Stimulated activated CD4-positive, alpha-beta T cell treated with anti-CD3 and anti-CD28 coated beads, TNF-alpha, amount 100 ng/mL, for 4 hours (primary cell): ENCODE results near the gene POGLUT3.

Experiments
- DNase-seq, 3 experiments: peaks; one replicate each; pipeline ENCODE4 v3.0.0-alpha.2; 2020; ENCODE audit warnings: low read depth in 3 of 3

The POGLUT3 gene, protein sequence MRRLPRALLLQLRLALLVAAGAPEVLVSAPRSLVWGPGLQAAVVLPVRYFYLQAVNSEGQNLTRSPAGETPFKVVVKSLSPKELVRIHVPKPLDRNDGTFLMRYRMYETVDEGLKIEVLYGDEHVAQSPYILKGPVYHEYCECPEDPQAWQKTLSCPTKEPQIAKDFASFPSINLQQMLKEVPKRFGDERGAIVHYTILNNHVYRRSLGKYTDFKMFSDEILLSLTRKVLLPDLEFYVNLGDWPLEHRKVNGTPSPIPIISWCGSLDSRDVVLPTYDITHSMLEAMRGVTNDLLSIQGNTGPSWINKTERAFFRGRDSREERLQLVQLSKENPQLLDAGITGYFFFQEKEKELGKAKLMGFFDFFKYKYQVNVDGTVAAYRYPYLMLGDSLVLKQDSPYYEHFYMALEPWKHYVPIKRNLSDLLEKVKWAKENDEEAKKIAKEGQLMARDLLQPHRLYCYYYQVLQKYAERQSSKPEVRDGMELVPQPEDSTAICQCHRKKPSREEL

DNA sequence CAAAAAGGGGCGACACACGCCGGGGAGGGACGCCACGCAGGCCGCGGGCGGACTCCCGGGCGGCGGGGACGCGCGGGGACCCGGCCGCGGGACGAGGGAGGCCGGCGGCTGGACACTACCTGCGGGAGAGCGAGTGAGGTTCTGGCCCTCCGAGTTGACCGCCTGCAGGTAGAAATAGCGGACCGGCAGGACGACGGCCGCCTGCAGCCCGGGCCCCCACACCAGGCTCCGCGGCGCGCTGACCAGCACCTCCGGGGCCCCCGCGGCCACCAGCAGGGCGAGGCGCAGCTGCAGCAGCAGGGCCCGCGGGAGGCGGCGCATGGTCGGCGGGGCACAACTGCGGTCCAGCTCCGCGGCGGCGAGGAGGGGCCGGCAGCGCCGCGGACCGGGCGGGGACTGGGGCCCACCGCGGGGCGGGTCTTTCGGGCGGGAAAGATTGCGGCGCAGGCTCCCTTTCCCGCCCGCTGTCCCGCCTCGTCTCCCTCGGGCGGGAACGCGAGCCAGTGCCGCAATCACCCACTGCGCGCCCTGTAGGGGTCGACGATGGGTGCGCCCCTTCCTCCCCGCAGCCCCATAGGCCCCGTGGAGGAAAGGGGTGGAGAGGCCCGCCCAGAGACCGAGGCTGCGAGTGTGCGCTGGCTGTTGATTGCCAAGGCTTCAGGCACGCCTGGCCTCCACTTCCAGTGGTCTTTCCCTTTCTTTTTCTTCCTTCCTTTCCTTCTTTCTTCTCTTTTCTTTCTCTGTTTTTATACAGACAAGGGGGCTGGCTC is at the start of gene POGLUT3:
POGLUT3 (minus strand) TSS at position 339 of the 770 bp plus-strand sequence; CDS start at position 321, 18 bp downstream.
- peak; percentile 3 to 18 (median 10) for DNase-seq

DNA sequence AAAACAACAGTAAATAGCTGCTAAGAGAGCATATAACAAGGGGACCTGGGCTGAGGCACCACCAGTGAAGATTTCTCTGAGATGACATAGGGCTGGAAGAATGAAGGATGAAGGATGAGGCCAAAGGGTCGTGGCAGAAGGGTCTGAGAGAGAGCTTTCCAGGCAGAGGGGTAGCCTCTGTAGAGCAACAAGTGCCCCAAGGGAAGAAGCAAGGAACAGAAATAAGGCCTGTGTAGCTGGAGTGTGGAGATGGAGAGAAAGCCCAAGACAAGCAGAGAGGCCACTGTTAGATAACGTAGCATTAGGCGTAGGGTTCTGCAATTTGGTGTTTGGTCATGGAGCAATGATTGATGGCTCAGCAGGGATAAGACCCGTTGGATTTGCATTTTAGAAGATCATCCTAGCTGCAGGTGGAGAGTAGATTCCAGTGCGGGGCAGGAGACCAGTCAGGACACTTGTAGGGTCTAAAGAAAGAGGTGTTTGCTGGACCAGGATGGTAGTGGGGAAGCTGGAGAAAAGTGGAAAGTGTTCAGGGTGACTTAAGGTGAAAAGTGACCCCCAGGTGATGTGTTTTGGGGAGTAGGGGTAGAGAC is 47.8 kb upstream of the POGLUT3 start:
- DNase-seq, result no peak

DNA sequence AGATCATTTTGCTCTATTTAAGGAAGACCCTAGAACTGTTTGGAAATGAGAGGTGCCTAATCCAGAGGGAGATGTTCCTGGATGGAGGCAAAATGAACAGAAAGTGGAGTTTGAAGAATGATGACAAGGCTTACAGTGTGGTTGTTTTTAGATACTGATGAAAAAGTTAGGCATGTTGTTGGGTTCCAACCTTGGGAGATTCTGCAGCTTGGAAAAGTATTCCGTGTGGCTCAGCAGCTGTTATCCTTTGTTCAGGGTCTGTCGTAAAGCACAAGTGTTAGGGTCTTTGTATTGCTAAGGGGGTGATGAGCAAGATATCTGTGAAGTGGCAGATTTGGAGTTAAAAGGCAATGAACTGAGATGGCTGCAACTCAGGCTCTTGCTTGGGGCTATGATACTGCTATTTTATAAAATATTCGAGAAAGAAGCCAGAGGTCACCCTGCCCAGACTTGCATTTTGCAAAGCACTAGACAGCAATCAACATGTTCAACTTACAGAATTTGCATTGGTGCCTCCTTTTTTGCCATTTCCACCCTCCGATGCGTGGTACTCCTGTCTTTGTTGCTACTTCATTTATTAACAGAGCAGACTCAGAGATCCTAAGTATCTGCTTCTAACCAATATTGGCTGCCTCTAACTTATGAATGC is 45.3 kb upstream of the POGLUT3 start:
- no peak for DNase-seq

DNA sequence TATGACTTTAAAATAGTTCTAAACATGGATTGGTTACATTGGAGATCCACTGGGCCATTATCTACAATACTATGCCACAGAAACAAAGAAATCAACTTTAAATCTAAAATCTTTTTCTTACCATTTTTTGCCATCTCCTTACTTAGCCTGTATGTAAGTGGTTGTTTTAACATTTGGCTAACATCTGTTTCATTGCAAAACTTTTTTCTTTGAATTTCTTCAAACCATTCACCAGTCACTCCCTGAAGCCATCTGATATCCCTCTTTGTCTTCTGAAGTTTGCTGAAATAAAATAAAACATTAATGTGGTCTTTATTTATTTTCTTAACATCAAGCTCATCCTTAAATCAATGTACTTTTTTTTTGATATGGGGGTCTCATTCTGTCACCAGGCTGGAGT is 43.3 kb upstream of the POGLUT3 start:
- no peak for DNase-seq

DNA sequence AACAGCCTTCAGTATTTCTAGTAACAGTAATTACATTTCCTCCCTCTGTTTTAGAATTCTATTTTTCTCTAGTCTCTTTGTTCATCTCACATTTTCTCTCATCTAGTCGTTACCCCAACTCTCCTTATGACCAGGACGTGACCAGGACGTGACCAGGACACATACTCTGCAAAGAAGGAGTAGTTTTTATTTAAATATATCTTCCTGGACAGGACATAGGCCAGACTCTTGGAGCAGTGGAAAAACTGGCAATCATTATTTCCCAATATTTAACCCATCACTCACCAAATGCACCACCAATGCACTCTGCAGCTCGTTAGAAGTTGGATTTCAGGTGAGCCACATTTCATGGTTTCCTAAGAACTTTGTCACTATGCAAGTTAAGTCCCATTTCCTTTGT is 40.3 kb upstream of the POGLUT3 start:
- no peak for DNase-seq

DNA sequence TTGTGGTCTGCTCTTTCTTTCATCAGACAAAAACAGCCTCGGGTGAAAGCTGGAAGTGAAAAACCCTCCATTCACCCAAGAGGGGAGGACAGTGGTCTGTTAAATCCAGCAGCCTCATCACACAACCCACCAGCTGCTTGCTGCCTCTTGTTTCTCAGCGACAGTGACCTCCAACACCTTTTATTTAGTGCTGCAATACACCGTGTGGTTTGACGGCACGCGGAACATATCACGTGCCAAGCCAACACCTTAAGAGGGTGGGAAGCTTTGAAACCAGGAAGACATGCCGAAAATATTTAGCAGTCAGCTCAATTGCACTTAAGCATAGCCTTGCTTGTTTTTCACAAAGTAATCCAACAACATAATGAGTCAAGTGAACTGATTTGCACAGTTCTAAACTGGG is 39.8 kb upstream of the POGLUT3 start:
- DNase-seq, result no peak

DNA sequence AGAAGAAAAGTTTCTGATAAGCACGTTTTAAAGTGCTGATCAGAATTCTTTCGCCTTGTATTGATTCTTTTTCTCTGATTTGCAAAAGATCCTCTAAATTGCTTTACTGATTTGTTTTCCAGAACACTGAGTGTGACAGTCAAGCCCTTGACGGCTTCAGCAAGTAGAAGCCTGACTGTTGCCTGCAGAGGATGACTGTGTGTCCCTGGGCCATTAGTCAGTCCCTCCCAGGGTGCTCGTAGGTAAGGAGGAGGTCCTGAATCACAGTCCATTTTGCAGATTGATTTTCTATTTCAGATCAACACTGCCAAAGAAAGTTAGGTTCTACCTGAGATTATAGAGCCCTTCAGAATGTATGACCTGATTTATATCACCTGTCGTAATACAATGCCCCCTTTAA is 38.6 kb upstream of the POGLUT3 start:
- no peak for DNase-seq

DNA sequence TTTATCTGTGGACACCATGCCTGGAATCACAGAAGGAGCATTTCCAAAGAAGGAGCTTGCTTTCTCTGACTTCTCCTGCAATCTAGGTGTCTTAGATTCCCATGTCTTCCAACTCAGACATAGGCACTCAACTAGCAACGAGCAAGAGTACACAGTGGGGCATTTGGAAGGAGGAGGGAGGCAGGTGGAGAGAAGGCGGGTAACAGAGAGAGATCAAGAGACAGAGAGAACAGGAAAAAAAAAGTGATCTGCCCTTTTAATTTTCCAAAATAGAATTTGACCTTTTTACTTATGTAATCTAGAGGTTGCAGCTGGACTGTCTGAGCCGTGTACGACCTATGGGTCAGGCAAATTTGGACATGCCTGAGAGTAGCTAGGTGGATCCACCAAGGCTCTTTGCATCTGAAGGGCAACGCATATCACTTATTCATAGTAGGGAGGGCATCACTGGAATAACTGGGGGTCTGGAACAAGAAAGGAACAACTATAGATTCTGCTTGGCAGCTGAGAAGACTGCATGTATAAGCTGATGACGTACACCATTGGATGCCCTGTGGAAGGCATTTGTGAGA is 37.3 kb upstream of the POGLUT3 start:
- DNase-seq, result no peak

DNA sequence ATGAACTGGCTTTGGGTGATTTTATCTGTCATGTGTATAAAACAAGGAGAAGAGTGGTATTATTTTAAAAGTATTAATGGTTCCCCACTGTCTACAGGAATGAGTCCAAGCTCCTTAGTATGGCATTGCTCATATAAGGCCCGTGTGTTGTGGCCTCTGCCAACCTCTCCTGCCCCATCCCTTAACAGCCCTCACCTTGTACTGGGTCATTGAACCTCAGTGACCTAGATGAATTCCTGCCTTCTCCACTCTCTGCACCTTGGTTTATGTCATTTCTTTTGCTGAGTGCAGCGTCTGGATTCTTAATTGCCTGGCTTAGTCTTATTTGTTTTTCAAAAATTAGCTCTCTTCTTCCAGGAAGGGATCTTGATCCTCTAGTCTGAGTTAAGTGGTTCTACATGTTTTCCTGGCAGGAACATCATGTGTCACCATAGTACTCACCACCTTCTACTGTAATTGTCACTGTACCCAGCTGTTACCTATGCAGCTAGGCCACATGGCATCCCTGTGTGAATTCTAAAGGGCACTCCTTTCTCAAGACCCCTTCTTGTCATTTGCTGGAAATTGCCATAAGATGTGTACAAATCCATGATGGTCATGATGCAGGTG is 36.2 kb upstream of the POGLUT3 start:
- no peak for DNase-seq

DNA sequence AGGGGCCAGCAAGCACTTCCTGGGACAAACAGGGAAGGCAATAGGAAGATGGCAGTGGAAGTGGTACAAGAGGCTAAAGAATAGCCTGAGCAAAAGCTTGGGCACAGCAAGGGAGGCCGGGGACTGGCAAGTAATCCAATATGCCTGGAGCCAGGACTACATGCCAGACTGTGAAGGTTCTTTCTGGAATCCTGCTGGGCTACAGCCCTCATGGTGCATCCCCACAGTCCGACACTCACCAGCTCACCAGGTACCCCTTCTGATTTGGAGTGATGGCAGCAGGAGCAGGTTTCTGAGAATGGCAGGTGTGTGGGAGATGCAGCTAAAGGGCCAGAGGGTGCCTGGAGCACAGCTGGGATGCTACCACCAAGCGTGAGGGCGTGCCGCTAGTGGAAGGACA is 32.2 kb upstream of the POGLUT3 start:
- DNase-seq, result no peak

DNA sequence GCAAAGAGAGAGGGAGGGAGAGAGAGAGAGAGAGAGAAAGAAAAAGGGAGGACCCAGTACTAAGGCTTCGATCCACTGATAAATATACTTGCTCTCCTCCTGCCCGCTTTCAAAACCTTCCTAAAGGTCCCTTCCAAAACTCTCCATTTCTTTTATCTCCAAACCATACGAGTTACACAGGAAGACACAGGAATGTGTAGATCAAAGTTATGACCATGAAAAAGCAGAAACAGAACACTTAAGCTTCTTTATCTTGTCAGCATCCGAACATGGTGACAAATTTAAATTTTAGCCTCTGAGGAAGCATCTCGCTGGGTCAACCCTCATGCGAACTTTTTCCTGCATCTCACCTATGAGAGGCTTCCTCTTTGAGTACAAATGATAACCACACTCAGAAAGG is 29.2 kb upstream of the POGLUT3 start:
- no peak for DNase-seq

DNA sequence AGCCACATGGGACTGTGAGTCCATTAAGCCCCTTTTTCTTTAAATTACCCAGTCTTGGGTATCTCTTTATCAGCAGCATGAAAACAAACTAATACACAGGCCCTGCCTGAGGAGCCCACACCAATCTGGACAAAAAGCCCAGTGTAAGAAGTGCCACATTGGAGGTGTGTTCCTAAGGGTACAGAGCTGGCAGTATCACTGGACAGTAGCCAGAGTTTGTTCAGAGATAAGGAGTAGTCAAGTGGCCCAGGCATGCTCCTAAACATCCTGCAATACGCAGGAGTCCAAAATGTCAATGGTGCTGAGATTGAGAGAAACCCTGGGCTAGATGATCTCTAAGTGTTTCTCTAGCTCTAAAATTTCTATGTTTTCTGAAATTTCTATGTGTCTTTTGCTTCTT is 27.0 kb upstream of the POGLUT3 start:
- DNase-seq, result no peak

DNA sequence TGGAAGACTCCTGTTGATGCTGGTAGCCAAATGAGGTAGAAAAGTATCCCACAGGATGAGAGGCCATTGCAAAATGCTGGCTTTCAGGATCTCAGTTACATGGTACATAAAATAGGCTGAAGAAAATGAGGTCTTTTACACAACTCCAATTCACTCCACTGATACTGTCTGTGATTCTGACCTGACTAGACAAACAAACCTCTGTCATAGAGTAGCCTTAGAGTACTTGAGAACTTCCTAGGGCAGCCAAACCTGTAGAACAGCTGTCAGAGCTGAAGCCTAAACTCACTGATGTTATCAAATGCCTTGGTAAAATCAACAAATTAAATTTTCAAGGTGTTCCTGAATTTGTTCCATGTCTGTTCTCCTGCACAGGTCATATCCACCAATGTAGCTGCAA is 26.2 kb upstream of the POGLUT3 start:
- DNase-seq, result no peak

DNA sequence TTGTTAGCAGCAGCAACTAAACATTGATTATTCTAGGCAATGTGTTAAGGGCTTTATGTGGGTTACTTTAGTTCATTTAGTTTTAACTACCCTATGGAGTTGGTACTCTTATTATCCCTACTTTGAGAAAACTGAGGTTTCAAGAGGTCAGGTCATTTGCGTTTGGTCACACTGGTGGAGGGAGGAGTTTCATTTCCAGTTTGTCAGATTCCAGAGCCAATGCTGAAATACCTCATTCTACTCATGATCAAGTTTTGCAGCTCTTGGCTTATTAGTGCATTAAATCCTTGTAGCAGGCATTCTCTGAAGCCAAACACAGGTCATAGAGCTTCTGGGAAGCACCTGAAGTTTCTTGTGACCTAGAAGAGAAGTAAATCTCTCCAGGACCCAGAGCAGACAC is 24.1 kb upstream of the POGLUT3 start:
- DNase-seq, result no peak

DNA sequence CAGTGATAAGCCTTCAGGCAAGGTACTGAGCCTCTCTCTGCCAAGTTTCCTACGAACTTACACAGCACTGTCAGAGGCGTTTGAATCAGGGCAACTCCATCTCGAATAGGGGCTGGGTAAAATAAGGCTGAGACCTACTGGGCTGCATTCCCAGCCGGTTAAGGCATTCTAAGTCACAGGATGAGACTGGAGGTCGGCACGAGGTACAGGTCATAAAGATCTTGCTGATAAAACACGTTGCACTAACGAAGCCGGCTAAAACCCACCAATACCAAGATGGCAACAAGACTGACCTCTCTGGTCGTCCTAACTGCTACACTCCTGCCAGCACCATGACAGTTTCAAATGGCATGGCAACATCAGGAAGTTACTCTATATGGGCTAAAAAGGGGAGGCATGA is 20.4 kb upstream of the POGLUT3 start:
- no peak for DNase-seq

DNA sequence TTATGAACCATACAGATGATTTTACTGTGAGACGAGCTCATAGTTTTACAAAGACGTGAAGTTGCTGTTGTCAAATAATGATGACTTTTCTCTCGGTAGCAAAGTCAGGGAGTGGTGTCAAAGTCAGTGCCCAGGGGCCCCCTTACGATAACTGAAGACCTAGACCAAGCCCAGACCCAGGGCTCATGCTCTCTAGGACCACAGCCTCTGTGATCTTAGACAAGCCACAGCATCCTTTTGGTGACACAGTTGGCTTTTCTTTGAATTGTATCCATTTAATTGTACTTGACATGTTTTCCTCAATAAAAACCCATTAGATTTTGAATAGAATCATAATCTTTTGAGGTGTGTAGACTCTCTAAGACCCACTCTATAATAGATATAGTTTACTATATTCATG is 17.9 kb upstream of the POGLUT3 start:
- no peak for DNase-seq

DNA sequence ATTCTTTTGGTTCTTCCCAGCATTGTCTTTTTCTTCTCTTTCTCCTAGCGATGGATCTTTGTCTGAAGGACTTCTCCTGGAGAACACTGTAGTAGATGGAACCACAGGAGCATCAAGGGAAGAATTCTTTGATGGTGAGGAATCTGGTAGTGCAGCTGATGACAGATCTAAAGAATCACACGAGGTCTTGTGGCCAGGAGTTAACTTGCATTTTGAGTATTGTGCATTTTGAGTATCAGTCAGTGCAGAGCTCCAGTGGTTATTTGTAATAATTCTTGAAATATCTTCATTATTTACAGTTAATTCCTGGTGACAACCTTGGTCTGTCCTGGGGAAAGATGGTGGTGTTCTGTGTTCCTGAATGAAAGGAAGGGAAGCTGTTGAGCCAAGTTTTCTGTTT is 14.5 kb upstream of the POGLUT3 start:
- no peak for DNase-seq

DNA sequence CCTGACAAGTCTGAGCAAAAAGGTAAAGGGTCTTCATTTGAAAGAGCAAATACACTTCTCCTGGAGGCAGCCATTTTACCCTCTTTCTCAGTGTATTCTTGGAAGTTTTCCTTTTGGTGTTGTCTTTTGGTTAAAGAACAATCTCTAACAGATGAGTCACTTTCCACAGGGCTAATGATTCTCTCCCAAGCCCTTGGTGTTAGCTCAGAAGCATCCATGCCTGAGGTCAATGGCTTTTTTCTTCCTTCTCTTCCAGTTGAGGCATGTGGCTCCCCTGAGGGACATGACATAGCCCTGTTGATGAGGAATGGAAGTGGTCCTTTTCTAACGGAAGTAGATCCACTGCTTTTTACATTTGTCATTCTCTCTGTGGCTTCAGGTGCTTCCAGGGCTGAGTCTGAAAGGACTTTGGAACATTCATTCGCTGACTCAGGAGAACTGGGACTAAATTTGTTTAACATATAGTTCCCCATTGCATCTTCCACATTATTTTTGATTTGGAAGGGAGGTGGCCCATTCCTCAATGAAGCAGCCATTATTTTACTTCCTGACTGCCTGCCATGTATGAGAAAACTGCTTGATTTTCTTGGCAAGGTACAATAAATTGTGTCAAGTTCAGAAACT is 13.8 kb upstream of the POGLUT3 start:
- no peak for DNase-seq

DNA sequence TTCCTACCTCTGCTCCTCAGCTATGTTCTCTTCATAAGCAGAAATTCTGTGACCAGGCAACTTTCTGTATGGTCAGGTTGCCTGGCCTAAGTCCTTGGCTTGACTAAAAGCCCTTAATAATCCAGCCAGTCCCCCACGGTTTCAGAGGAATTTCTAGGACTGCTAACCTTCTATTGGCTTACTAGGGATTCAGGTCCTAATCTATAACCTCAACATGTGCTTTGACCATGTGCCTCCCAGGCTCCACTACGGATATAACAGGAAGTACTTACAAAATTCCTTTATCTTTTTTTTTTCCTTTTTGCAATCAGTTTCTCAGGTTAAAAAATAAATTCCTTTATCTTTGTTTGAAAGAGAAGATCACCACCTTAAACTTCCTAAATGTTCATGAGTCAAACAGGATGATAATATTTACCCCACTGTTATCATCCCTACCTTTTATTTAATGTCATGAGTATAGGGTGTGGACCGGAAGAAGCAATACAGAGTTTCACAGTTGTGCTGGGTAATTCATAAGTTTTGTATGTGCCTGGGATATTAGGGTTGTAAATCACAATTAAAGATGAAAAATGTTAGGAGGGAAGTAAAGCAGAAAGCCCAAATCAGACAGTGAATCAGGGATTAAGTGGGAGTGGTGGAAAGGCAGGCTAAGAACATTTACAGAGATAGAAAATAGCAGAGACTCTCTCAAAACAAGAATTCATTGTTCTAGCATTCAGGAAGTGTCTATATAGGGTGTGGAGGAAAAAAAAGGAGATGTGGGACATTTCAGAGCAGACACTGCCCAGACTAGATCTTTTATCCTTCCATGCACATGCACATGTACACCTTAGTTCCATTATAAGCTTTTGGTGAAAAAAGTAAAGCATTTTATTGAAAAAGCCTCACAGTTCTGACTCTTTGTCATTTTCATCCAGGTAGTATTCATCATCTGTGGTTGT is 10.7 kb upstream of the POGLUT3 start:
- no peak for DNase-seq

DNA sequence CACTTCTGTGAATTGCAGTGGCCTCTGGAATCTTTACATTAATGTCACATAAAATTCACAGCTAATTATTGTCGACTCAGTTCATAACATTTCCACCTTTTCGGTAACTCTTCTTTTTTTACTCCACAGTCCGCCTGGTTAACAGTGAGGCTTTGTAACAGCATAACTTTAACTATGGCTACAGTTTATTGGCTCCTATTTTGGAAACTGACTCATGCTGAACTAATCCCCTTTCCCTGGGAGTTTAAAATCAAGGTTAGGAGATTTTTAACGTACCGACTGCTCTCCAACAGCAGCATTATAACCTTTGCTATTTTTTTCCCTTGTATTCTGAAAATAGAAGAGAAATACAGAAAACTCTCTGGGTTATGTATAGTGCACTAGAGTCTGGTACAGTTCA is 3.2 kb upstream of the POGLUT3 start:
- DNase-seq, result no peak
